Esophagus squamous epithelium (tissue), 4 donors: ENCODE data around the gene CDCP1.

Experiments used
- POLR2A ChIP-seq, 4 donors: fragments of 450-650 bp; IDR thresholded peaks; one replicate each; pipeline ENCODE4 v1.6.1; 2017; ENCODE audit warnings: antibody characterized with exemption in 4 of 4, mild to moderate bottlenecking in 4 of 4, moderate library complexity in 3 of 4
- TF ChIP-seq, protein P1 (sequence below), 6 experiments: fragments of 450-650 bp in 4 of 6; fragments of 200-600 bp in 2 of 6; sonication (generic) in 2 of 6; IDR thresholded peaks; one replicate each; pipeline ENCODE4 v1.5.1; 2016 to 2019; ENCODE audit warnings: antibody characterized with exemption in 6 of 6, mild to moderate bottlenecking in 4 of 6, moderate library complexity in 4 of 6

DNA sequence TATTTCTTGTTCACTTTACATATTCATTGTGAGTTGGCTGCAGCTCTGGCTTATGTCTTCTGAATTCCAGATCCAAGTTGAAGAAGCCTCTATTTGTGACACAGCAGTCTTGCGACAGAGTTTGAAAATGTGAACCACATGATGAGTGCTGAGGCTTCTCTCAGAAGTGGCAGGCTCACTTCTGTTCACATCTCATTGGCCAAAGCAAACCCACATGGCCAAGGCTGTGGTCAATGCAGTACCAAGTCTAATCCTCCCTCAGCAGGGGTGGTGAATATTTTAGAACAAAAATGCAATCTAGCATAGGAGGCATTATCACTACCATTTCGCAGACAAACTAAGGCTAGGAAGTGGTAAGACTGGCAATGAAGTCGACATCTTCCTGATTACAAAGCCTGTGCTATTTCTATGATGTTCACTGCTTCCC lies 45.2 kb downstream of the CDCP1 start:
- TF ChIP-seq, protein P1, sequence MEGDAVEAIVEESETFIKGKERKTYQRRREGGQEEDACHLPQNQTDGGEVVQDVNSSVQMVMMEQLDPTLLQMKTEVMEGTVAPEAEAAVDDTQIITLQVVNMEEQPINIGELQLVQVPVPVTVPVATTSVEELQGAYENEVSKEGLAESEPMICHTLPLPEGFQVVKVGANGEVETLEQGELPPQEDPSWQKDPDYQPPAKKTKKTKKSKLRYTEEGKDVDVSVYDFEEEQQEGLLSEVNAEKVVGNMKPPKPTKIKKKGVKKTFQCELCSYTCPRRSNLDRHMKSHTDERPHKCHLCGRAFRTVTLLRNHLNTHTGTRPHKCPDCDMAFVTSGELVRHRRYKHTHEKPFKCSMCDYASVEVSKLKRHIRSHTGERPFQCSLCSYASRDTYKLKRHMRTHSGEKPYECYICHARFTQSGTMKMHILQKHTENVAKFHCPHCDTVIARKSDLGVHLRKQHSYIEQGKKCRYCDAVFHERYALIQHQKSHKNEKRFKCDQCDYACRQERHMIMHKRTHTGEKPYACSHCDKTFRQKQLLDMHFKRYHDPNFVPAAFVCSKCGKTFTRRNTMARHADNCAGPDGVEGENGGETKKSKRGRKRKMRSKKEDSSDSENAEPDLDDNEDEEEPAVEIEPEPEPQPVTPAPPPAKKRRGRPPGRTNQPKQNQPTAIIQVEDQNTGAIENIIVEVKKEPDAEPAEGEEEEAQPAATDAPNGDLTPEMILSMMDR (IDR thresholded peaks at IDR 0.05), result no peak
- TF ChIP-seq POLR2A (IDR thresholded peaks at IDR 0.05), result no peak
